Measurements from ENCODE around the gene BANF2.

DNA sequence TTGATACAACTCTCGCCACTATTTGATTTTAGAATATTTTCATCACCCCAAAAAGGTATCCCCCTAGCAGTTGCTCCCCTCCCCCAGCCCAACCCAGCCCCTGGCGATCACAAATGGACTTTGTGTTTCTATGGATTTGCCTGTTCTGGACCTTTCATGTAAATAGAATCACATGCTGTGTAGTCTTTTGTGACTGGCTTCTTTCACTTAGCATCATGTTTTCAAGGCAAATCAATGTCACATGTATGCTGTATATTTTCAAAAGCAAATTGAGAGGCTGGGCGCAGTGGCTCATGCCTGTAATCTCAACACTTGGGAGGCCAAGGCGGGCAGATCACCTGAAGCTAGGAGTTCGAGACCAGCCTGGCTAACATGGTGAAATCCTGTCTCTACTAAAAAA is 48.5 kb downstream of the BANF2 start:
- TF ChIP-seq EZH2 (optimal IDR thresholded peaks at IDR 0.05; ENCODE audit: low read depth, low read length) = no peak
- TF ChIP-seq, protein P1, sequence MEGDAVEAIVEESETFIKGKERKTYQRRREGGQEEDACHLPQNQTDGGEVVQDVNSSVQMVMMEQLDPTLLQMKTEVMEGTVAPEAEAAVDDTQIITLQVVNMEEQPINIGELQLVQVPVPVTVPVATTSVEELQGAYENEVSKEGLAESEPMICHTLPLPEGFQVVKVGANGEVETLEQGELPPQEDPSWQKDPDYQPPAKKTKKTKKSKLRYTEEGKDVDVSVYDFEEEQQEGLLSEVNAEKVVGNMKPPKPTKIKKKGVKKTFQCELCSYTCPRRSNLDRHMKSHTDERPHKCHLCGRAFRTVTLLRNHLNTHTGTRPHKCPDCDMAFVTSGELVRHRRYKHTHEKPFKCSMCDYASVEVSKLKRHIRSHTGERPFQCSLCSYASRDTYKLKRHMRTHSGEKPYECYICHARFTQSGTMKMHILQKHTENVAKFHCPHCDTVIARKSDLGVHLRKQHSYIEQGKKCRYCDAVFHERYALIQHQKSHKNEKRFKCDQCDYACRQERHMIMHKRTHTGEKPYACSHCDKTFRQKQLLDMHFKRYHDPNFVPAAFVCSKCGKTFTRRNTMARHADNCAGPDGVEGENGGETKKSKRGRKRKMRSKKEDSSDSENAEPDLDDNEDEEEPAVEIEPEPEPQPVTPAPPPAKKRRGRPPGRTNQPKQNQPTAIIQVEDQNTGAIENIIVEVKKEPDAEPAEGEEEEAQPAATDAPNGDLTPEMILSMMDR (IDR thresholded peaks at IDR 0.05; ENCODE audit: low read length) = no peak
